ENCODE data around the gene LBHD2. TPM values are rescaled to one million over a fixed set of nuclear protein-coding genes. Genes with fewer than 3 reads are reported as not detected.

LBHD2 gene
- total and polyA plus RNA-seq, 2 of the 13 experiments (the other 11 are each of a cell fraction or from before 2014, with no cell fraction given), result 0.67 to 1.00 TPM

DNA sequence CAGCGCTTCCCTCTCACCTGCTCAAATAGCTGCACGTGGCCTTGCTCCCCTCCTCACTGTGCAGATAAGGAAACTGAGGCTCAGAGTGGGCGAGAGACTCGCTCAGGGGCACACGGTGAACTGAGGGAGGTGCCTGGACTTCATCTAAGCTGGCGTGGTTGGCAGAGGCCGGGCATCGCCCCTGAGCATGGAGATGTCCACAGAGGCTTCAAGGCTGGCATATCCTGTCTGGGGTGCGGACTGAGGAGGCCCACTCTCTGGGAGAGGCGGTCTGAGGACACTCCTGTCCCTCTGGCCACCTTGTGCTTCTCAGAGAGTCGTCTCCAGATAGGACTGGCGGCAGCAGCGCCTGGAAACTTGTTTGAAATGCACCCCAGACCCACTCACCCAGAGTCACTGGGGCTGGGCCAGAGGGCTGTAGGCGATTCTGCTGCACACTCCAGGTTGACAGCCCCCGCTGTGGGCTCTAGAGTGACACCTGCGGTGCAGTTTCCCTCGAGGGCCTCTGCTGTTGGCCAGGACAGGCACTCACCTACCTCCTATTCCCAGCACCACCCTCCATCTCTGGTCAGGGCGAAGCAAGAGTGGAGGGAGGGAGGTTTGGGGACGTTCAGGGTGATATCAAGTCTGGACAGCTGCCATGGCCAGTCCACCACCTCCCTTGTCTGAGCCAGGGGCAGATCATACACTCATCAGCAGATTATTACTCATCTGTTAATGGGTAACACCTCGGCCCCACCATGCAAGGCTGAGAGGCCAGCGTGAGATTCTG is 11.2 kb upstream of the LBHD2 start (continued):
- TF ChIP-seq POLR2A (IDR thresholded peaks at IDR 0.05; ENCODE audit: insufficient read depth in 1 of 2, low read depth in 2 of 2, low read length in 2 of 2) (no peak), SETDB1 (CRISPR knock-in tag; IDR thresholded peaks at IDR 0.05; ENCODE audit: borderline replicate concordance) (no peak), SMAD1 (CRISPR knock-in tag; IDR thresholded peaks at IDR 0.05; ENCODE audit: borderline replicate concordance, low read depth) (no peak), EHMT2 (IDR thresholded peaks at IDR 0.05; ENCODE audit: borderline replicate concordance, low read depth, low read length) (no peak), HOXA5 (CRISPR knock-in tag; IDR thresholded peaks at IDR 0.05) (no peak), KLF13 (CRISPR knock-in tag; IDR thresholded peaks at IDR 0.05) (no peak), STAG1 (CRISPR knock-in tag; IDR thresholded peaks at IDR 0.05) (peak; percentile 48), ZNF121 (CRISPR knock-in tag; IDR thresholded peaks at IDR 0.05) (0 out of 2 replicates have a peak, but pooled peaks have one; percentile 16), ZNF629 (CRISPR knock-in tag; conservative IDR thresholded peaks at IDR 0.05) (no peak), SOX5 (CRISPR knock-in tag; IDR thresholded peaks at IDR 0.05; ENCODE audit: borderline replicate concordance) (no peak), ZNF792 (CRISPR knock-in tag; IDR thresholded peaks at IDR 0.05) (peak; percentile 48; the same call in 1 of the 2 replicates), ZNF383 (CRISPR knock-in tag; IDR thresholded peaks at IDR 0.05; ENCODE audit: borderline replicate concordance) (0 out of 2 replicates have a peak, but pooled peaks have one; percentile 46), SAP130 (CRISPR knock-in tag; IDR thresholded peaks at IDR 0.05; ENCODE audit: low read depth) (peak; percentile 32; the same call in 1 of the 2 replicates)
- TF ChIP-seq, protein P1, sequence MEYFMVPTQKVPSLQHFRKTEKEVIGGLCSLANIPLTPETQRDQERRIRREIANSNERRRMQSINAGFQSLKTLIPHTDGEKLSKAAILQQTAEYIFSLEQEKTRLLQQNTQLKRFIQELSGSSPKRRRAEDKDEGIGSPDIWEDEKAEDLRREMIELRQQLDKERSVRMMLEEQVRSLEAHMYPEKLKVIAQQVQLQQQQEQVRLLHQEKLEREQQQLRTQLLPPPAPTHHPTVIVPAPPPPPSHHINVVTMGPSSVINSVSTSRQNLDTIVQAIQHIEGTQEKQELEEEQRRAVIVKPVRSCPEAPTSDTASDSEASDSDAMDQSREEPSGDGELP (IDR thresholded peaks at IDR 0.05; ENCODE audit: borderline replicate concordance, low read depth), result no peak
- TF ChIP-seq, protein P2, sequence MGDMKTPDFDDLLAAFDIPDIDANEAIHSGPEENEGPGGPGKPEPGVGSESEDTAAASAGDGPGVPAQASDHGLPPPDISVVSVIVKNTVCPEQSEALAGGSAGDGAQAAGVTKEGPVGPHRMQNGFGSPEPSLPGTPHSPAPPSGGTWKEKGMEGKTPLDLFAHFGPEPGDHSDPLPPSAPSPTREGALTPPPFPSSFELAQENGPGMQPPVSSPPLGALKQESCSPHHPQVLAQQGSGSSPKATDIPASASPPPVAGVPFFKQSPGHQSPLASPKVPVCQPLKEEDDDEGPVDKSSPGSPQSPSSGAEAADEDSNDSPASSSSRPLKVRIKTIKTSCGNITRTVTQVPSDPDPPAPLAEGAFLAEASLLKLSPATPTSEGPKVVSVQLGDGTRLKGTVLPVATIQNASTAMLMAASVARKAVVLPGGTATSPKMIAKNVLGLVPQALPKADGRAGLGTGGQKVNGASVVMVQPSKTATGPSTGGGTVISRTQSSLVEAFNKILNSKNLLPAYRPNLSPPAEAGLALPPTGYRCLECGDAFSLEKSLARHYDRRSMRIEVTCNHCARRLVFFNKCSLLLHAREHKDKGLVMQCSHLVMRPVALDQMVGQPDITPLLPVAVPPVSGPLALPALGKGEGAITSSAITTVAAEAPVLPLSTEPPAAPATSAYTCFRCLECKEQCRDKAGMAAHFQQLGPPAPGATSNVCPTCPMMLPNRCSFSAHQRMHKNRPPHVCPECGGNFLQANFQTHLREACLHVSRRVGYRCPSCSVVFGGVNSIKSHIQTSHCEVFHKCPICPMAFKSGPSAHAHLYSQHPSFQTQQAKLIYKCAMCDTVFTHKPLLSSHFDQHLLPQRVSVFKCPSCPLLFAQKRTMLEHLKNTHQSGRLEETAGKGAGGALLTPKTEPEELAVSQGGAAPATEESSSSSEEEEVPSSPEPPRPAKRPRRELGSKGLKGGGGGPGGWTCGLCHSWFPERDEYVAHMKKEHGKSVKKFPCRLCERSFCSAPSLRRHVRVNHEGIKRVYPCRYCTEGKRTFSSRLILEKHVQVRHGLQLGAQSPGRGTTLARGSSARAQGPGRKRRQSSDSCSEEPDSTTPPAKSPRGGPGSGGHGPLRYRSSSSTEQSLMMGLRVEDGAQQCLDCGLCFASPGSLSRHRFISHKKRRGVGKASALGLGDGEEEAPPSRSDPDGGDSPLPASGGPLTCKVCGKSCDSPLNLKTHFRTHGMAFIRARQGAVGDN (CRISPR knock-in tag; IDR thresholded peaks at IDR 0.05), result peak; percentile 48
- TF ChIP-seq, protein P3, sequence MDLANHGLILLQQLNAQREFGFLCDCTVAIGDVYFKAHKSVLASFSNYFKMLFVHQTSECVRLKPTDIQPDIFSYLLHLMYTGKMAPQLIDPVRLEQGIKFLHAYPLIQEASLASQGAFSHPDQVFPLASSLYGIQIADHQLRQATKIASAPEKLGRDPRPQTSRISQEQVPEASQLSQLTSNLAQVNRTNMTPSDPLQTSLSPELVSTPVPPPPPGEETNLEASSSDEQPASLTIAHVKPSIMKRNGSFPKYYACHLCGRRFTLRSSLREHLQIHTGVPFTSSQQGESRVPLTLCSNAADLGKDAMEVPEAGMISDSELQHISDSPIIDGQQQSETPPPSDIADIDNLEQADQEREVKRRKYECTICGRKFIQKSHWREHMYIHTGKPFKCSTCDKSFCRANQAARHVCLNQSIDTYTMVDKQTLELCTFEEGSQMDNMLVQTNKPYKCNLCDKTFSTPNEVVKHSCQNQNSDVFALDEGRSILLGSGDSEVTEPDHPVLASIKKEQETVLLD (CRISPR knock-in tag; IDR thresholded peaks at IDR 0.05; ENCODE audit: low read depth), result no peak
